Superior temporal gyrus (tissue), 1 donor: Measurements from ENCODE around the gene ZDHHC21.
A peak's percentile ranks its signal among the peaks of the same experiment; 100 is the strongest.
"Not testable (repeated sequence)": the region's sequence is repeated elsewhere in the genome, so short reads cannot be mapped to it uniquely, and the experiment has no call there.

Experiments used
- DNase-seq: peaks from one replicate; pipeline ENCODE4 v3.0.0-alpha.2; 2016; ENCODE audit errors: extremely low spot score

Gene ZDHHC21

GRCh38 chr9:14682616-14683015, 10.6 kb downstream of the ZDHHC21 start:
- DNase-seq = not testable (repeated sequence)

- DNase-seq = no peak
These were observed 14.5 kb downstream of the ZDHHC21 start for GRCh38 chr9:14678776-14679175.

- peak; percentile 9 for DNase-seq
These were observed 15.4 kb downstream of the ZDHHC21 start for GRCh38 chr9:14677872-14678271.

GRCh38 chr9:14677396-14677795, 15.8 kb downstream of the ZDHHC21 start:
- no peak for DNase-seq

- DNase-seq = no peak
These were observed 18.6 kb downstream of the ZDHHC21 start for GRCh38 chr9:14674630-14675029.

- DNase-seq = no peak
These were observed 21.9 kb downstream of the ZDHHC21 start for GRCh38 chr9:14671377-14671776.

- DNase-seq = no peak
These were observed 22.5 kb downstream of the ZDHHC21 start for GRCh38 chr9:14670718-14671117.

GRCh38 chr9:14664022-14664421, 29.2 kb downstream of the ZDHHC21 start:
- DNase-seq = not testable (repeated sequence)

- no peak for DNase-seq
These were observed 31.2 kb downstream of the ZDHHC21 start for GRCh38 chr9:14662060-14662453.

- peak; percentile 85 for DNase-seq
These were observed 31.7 kb downstream of the ZDHHC21 start for GRCh38 chr9:14661421-14662059.

GRCh38 chr9:14660721-14661120, 32.5 kb downstream of the ZDHHC21 start:
- DNase-seq = no peak

- no peak for DNase-seq
These were observed 38.3 kb downstream of the ZDHHC21 start for GRCh38 chr9:14654932-14655331.

GRCh38 chr9:14653511-14653910, 39.7 kb downstream of the ZDHHC21 start:
- DNase-seq = no peak

GRCh38 chr9:14652729-14653377, 40.4 kb downstream of the ZDHHC21 start:
- peak; percentile 59 for DNase-seq

- no peak for DNase-seq
These were observed 42.6 kb downstream of the ZDHHC21 start for GRCh38 chr9:14650596-14650995.

- DNase-seq = no peak
These were observed 47.6 kb downstream of the ZDHHC21 start for GRCh38 chr9:14645648-14646047.

- no peak for DNase-seq
These were observed 52.3 kb downstream of the ZDHHC21 start for GRCh38 chr9:14640967-14641366.

GRCh38 chr9:14640294-14640693, 52.9 kb downstream of the ZDHHC21 start:
- no peak for DNase-seq

GRCh38 chr9:14633906-14634565, 59.2 kb downstream of the ZDHHC21 start:
- no peak for DNase-seq

GRCh38 chr9:14633148-14633547, 60.1 kb downstream of the ZDHHC21 start:
- DNase-seq = no peak

GRCh38 chr9:14627513-14627912, 65.7 kb downstream of the ZDHHC21 start:
- peak; percentile 54 for DNase-seq

GRCh38 chr9:14618836-14619420, 74.3 kb downstream of the ZDHHC21 start:
- DNase-seq = no peak
